Activated T-helper 17 cell treated with anti-CD3 and anti-CD28 coated beads, Interleukin-2, amount 50 U/mL, for 72 hours (primary cell): ENCODE measurements around the gene AKAP5. TPM values are rescaled to one million over a fixed set of nuclear protein-coding genes. Genes with fewer than 3 reads are reported as not detected.
A peak's percentile ranks its signal among the peaks of the same experiment; 100 is the strongest.

ENCODE experiments used
- ATAC-seq: fragments of 150-1000 bp; cut with Tn5 transposase; replicated peaks from 2 replicates; pipeline ENCODE4 v1.10.0; 2021; ENCODE audit warnings: mild to moderate bottlenecking, moderate library complexity
- H3K27ac Mint-ChIP-seq: one replicate; pipeline ENCODE4 v1.8.0; 2022; ENCODE audit warnings: mixed read lengths
- H3K27me3 Mint-ChIP-seq: one replicate; pipeline ENCODE4 v1.8.0; 2022; ENCODE audit warnings: mixed read lengths
- H3K36me3 Mint-ChIP-seq: one replicate; pipeline ENCODE4 v1.8.0; 2022; ENCODE audit warnings: low read depth, mild to moderate bottlenecking, mixed read lengths
- H3K4me1 Mint-ChIP-seq: one replicate; pipeline ENCODE4 v1.8.0; 2022; ENCODE audit warnings: mixed read lengths
- H3K4me3 Mint-ChIP-seq: one replicate; pipeline ENCODE4 v1.8.0; 2022; ENCODE audit warnings: mild to moderate bottlenecking, mixed read lengths
- H3K9me3 Mint-ChIP-seq: one replicate; pipeline ENCODE4 v1.8.0; 2022; ENCODE audit warnings: mixed read lengths
- total RNA-seq, 2 donors: library from RNA; stranded (reverse); gene quantifications; one replicate each; pipeline ENCODE4 v1.2.3, GENCODE V29; 2022

AKAP5 gene
- total RNA-seq, 2 donors from 2014 or later, result 0.82 to 1.0 TPM

DNA sequence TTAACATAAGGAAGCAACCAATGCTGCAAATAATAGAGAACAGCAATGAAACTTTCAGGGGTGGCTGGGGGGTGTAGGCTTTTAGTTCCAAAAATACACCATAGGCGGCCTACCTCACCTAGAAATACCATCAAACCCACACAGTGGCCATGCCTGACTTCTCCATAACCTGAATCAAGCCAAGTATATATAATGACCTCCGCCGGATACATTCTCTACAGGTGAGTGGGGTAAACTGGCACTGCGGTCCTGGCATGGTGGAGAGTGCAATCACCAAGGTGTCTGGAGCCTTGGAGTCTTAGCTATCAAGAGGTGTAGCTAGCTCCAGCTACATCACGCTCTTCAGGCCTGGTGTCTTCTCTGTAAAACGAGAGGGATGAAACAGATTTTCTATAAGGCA lies 37.2 kb downstream of the AKAP5 start:
- ATAC-seq, result no peak
- peaks cover 95% of the 10 kb centered on the region for H3K36me3 Mint-ChIP-seq
- no peaks in the 10 kb centered on the region for H3K9me3 Mint-ChIP-seq
- peak overlapping the region; percentile 91 for H3K4me3 Mint-ChIP-seq
- H3K4me1 Mint-ChIP-seq, result peaks cover 15% of the 10 kb centered on the region
- H3K27me3 Mint-ChIP-seq, result no peaks in the 10 kb centered on the region
- peak overlapping the region; percentile 97 for H3K27ac Mint-ChIP-seq

GRCh38 chr14:64502887-64503433 lies 37.7 kb downstream of the AKAP5 start:
- H3K9me3 Mint-ChIP-seq, result no peaks in the 10 kb centered on the region
- H3K4me3 Mint-ChIP-seq, result peak overlapping the region; percentile 91
- no peaks in the 10 kb centered on the region for H3K27me3 Mint-ChIP-seq
- H3K27ac Mint-ChIP-seq, result peak overlapping the region; percentile 97
- H3K36me3 Mint-ChIP-seq, result peaks cover 95% of the 10 kb centered on the region
- H3K4me1 Mint-ChIP-seq, result peaks cover 16% of the 10 kb centered on the region
- ATAC-seq, result no peak

DNA sequence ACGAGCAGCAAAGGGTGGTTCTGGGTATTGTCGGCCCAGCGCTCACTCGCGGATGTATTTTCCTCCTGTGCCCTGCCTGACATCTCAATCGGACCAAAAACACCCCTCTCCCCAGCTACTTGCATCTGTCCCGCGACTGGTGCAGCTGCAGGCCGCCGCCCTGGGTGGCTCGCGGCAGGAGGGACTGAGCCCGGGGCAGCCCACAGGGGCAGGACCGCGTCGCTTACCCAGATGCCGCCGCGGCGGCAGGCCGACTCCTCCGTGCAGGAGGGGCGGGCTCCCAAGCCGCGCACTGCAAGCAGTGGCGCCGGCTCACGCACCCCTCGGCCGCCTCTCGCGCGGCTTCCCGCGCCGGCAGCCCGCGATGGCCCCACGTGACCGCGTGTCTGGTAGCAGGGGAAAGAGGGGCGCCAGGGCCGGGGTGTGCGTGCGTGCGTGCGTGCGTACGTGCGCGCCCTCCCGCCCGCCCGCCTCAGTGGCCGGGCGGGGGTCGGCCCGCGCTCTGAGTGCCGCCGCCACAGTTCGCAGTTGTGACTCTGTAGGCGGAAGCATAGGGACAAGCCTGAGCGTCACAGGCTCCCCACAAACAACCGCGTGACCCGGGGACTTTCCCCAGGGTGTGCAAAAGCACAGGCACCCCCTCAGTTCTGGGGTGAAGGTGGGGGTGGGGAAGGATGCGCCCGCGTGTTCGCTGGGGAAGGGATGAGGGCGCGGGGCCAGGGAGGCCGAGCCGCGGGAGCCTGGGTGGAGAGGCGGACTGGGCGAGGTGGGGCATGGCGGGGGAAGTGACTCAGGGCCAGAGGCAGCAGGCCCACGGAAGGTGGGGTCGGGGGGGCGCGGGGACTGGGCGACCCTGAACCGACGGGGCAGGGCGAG lies 38.4 kb downstream of the AKAP5 start, which contains the start of gene ZBTB25:
ZBTB25 (minus strand) TSS at position 405 of the 876 bp plus-strand sequence. CDS start 13,305 bp downstream, outside the sequence.
- Mint-ChIP-seq H3K27ac (peak within 1 kb of the TSS; percentile 97), H3K9me3 (no peaks in the 10 kb centered on the region), H3K36me3 (peaks cover 98% of the 10 kb centered on the region), H3K27me3 (no peaks in the 10 kb centered on the region), H3K4me3 (peak within 1 kb of the TSS; percentile 91), H3K4me1 (peaks cover 23% of the 10 kb centered on the region)
- ATAC-seq, result peak; percentile 69

- peak within 1 kb of the TSS; percentile 97 for H3K27ac Mint-ChIP-seq
- H3K9me3 Mint-ChIP-seq, result no peaks in the 10 kb centered on the region
- H3K4me1 Mint-ChIP-seq, result peaks cover 29% of the 10 kb centered on the region
- peaks cover 98% of the 10 kb centered on the region for H3K36me3 Mint-ChIP-seq
- peak; percentile 45 for ATAC-seq
- H3K4me3 Mint-ChIP-seq, result peak within 1 kb of the TSS; percentile 91
- H3K27me3 Mint-ChIP-seq, result no peaks in the 10 kb centered on the region
Observed at GRCh38 chr14:64504310-64504896, 39.1 kb downstream of the AKAP5 start, which contains the start of gene ZBTB1. TSS of gene ZBTB1 (plus strand) at chr14:64504770. CDS start at chr14:64521505, 16,735 bp downstream.

- no peaks in the 10 kb centered on the region for H3K9me3 Mint-ChIP-seq
- peak; percentile 40 for ATAC-seq
- H3K27ac Mint-ChIP-seq, result peak overlapping the region; percentile 97
- peaks cover 98% of the 10 kb centered on the region for H3K36me3 Mint-ChIP-seq
- H3K4me1 Mint-ChIP-seq, result peaks cover 26% of the 10 kb centered on the region
- peak overlapping the region; percentile 91 for H3K4me3 Mint-ChIP-seq
- H3K27me3 Mint-ChIP-seq, result no peaks in the 10 kb centered on the region
Observed at GRCh38 chr14:64504897-64505794, 39.8 kb downstream of the AKAP5 start.

DNA sequence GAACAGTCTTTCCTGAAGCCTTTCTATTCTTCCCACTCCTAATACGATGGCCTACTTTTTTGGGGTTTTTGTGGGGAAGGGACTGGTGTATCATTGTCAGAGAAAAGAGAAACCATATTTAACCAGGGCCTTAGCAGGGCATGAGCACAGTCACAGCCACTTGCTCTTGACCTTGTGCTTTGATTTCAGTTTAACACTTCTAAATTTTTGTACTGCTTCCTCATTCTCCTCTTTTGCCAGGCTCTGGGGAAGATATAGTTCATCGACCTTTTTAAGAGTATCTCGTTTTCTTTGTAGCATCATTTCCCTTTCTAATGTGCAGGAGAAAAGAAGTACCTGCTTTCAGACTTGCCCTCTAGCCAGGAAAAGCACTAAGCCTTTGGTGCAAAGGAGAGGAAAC lies 41.4 kb downstream of the AKAP5 start:
- H3K9me3 Mint-ChIP-seq, result no peaks in the 10 kb centered on the region
- no peak for ATAC-seq
- peaks cover 98% of the 10 kb centered on the region for H3K36me3 Mint-ChIP-seq
- H3K27me3 Mint-ChIP-seq, result no peaks in the 10 kb centered on the region
- peak overlapping the region; percentile 91 for H3K4me3 Mint-ChIP-seq
- peak overlapping the region; percentile 97 for H3K27ac Mint-ChIP-seq
- H3K4me1 Mint-ChIP-seq, result peaks cover 39% of the 10 kb centered on the region

GRCh38 chr14:64507376-64508156 lies 42.3 kb downstream of the AKAP5 start:
- peak; percentile 12 for ATAC-seq
- H3K27ac Mint-ChIP-seq, result peak overlapping the region; percentile 97
- no peaks in the 10 kb centered on the region for H3K27me3 Mint-ChIP-seq
- peaks cover 97% of the 10 kb centered on the region for H3K36me3 Mint-ChIP-seq
- H3K4me3 Mint-ChIP-seq, result peak overlapping the region; percentile 91
- H3K9me3 Mint-ChIP-seq, result no peaks in the 10 kb centered on the region
- peaks cover 39% of the 10 kb centered on the region for H3K4me1 Mint-ChIP-seq

GRCh38 chr14:64508215-64508776 lies 43.0 kb downstream of the AKAP5 start:
- Mint-ChIP-seq H3K9me3 (no peaks in the 10 kb centered on the region), H3K4me1 (peaks cover 39% of the 10 kb centered on the region), H3K36me3 (peaks cover 96% of the 10 kb centered on the region), H3K27me3 (no peaks in the 10 kb centered on the region), H3K27ac (peak overlapping the region; percentile 97), H3K4me3 (peak overlapping the region; percentile 91)
- no peak for ATAC-seq

GRCh38 chr14:64509036-64509435 lies 43.7 kb downstream of the AKAP5 start:
- Mint-ChIP-seq H3K4me1 (peaks cover 43% of the 10 kb centered on the region), H3K27me3 (no peaks in the 10 kb centered on the region), H3K9me3 (no peaks in the 10 kb centered on the region), H3K27ac (peak overlapping the region; percentile 97), H3K4me3 (peak overlapping the region; percentile 91), H3K36me3 (peaks cover 96% of the 10 kb centered on the region)
- ATAC-seq, result no peak

DNA sequence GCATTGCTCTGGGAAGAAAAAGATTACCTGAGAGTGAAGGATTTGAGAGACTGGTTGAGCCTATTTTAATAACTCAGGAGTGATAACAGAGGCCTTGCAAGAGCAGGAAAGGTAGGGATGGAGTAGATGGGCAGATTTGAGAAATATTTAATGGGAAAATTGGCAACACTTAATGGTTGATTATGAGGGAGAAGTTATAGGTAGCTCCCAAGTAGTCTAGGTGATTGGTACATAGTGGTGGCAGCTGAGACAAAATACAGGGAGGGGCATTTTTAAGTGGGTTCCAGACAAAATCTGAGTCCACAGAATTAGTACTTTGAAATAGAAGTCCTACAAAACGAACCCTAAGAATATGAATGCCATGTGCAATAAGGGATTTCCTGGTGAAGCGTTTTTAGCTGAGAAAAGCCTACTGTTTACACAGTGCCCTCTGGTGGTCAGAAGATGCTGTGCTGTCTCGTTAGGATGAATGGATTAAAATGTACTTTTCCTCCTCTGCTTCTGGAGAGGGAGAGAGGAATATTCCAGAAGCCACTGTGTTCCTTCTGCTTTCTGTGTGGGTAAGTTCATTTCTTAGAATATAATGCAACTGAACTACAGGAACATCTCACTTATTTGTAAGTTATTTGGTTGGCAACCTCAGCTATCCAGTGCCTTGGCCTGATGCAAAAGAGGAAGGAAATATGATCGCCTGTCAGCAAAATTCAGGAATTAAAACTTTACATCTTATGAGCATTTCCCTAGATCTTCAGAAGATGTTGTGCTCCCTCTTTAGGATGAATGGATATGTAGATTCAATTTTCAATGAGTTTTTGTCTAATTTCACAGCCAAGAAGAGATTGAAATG lies 45.7 kb downstream of the AKAP5 start:
- Mint-ChIP-seq H3K27me3 (no peaks in the 10 kb centered on the region), H3K27ac (peak overlapping the region; percentile 97)
- no peak for ATAC-seq

GRCh38 chr14:64513271-64513670 lies 48.0 kb downstream of the AKAP5 start:
- no peak for ATAC-seq
- H3K4me3 Mint-ChIP-seq, result no peak overlapping the region
- H3K9me3 Mint-ChIP-seq, result no peaks in the 10 kb centered on the region
- no peak overlapping the region for H3K27ac Mint-ChIP-seq
- peaks cover 76% of the 10 kb centered on the region for H3K36me3 Mint-ChIP-seq
- no peaks in the 10 kb centered on the region for H3K27me3 Mint-ChIP-seq
- H3K4me1 Mint-ChIP-seq, result peaks cover 37% of the 10 kb centered on the region

More for the DNA sequence above, 45.7 kb downstream of the AKAP5 start:
- peaks cover 85% of the 10 kb centered on the region for H3K36me3 Mint-ChIP-seq
- H3K4me1 Mint-ChIP-seq, result peaks cover 45% of the 10 kb centered on the region
- peak overlapping the region; percentile 91 for H3K4me3 Mint-ChIP-seq
- H3K9me3 Mint-ChIP-seq, result no peaks in the 10 kb centered on the region

DNA sequence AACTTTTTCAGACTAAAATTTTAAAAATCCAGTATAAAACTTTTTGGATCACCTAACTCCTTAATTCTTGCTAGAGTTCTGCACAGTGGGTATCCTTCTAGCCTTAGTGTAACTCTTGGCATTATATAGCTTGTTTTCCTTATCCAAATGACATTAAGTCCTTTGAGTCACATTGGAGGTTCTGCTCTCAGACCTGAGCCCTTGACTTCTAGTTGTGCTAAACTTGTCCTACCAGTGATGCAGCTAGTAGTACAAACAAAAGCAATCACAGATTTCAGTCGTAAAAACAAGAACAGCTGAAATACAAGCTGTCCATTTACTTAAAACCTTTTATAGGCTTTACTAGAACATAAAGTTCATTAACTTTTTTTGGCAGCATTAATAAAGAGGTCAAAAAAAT lies 49.8 kb downstream of the AKAP5 start:
- Mint-ChIP-seq H3K36me3 (peaks cover 63% of the 10 kb centered on the region), H3K27me3 (no peaks in the 10 kb centered on the region), H3K4me1 (peaks cover 25% of the 10 kb centered on the region), H3K9me3 (no peaks in the 10 kb centered on the region), H3K27ac (no peak overlapping the region), H3K4me3 (no peak overlapping the region)
- no peak for ATAC-seq
